NCI-H1436 treated with DMSO at 0.1 percent for 48 hours (cell line): ENCODE data around the gene RNF168.
"Not testable (repeated sequence)": the region's sequence is repeated elsewhere in the genome, so short reads cannot be mapped to it uniquely, and the experiment has no call there.

Experiments used
- DNase-seq: peaks from one replicate; lab custom pipeline; 2025; lab: John Stamatoyannopoulos, UW

RNF168 gene

DNA sequence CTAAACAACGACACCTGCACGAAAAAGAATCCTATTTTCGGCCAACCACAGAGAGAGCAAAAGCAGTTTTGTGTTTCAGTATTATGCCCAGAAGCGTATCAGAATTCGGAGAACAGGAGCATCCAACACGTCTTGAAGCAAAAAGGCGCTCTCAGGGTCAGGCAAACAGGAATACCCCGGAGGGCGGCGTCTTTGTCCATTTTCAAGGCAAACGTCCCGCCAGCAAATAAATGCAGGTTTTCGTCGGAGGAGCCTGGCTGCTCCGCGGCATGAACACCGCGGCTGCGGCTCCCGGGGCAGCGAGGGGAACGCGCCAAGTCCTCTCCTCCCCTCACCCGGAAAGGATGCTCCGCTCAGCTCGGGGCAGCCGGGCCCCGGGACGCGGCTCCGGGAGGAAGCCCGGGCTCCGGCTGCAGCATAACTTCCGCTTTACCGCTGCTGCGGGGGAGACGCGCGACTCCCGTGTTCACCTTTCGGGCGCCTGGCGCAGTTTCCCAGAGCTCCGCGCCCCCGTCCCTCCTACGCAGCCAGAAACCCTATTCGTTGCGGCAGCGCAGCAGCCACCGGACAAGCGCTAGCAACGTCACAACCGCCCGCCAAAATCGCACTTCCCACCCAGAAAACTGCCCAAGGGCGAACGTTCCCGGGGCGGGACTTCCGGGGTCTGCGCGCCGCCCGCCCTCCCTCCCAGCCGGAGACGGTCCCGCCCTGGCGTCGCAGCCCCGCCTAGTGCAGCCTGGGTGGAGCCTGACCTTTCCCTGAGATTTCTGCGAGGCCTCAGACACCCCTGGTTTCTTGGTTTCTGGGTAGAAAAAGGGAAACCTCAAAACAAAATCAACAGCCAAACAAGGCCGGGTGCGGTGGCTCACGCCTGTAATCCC is at the start of gene RNF168:
Gene RNF168 (minus strand): TSS at position 573 of the 881 bp plus-strand sequence. CDS start 595 bp downstream, outside the sequence.
- peak; percentile 88 for DNase-seq

GRCh38 chr3:196552253-196552652 is 48.7 kb upstream of the RNF168 start:
- no peak for DNase-seq

DNA sequence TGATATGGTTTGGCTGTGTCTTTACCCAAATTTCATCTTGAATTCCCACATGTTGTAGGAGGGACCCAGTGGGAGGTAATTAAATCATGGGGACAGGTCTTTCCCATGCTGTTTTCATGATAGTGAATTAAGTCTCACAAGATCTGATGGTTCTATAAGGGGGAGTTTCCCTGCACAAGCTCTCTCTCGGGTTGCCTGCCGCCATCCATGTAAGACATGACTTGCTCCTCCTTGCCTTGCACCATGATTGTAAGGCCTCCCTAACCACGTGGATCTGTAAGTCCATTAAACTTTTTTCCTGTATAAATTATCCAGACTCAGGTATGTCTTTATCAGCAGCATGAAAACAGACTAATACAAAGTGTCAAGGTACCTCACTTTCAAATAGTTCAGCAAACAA is 46.6 kb upstream of the RNF168 start:
- DNase-seq = not testable (repeated sequence)

DNA sequence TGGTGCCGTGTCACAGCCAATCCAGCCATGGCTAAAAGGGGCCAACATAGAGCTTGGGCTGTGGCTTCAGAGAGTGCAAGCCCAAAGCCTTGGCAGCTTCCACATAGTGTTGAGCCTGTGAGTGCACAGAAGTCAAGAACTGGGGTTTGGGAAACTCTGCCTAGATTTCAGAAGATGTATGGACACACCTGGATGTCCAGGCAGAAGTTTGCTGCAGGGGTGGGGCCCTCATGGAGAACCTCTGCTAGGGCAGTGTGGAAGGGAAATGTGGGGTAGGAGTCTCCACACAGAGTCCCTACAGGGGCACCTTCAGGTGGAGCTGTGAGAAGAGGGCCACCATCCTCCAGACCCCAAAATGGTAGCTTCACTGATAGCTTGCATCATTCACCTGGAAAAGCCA is 45.7 kb upstream of the RNF168 start:
- not testable (repeated sequence) for DNase-seq

GRCh38 chr3:196547067-196547466 is 43.5 kb upstream of the RNF168 start:
- DNase-seq = no peak

DNA sequence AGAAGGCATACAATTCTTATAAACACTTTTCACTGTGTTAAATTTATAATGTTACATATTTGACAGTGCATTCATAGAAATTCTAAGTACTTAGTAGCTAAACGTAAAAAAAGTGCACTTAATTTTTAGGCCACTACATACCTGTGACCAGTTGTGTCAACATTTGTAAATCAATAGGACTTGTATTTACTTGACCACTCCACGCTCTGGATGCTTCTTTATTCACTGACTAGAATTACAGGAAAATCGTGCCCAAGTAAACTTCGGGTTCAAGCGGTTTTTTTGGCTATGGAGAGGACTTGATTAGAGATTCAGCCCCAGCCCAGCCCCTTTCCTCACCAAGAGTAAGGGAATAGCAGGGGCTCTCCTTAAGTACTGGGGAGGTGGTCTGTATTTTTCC is 43.0 kb upstream of the RNF168 start:
- no peak for DNase-seq

DNA sequence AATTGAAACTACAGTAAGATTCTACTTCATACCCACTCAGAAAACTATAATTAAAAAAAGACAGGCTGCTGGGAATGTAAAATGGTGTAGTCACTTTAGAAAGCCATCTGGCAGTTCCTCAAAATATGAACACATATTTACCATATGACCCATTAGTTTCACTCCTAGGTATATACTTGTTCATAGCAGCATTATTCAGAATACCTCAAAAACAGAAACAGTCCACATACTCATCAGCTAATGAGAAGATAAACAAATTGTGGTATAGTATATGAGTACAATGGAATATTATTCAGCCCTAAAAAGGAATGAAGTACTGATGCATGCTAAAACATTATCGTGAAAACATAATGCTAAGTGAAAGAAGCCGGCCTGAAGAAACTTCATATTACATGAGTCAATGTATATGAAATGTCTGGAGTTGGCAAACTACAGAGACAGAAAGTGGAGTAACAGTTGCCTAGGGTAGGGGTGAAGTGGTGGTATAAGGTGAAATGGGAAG is 41.0 kb upstream of the RNF168 start:
- no peak for DNase-seq

DNA sequence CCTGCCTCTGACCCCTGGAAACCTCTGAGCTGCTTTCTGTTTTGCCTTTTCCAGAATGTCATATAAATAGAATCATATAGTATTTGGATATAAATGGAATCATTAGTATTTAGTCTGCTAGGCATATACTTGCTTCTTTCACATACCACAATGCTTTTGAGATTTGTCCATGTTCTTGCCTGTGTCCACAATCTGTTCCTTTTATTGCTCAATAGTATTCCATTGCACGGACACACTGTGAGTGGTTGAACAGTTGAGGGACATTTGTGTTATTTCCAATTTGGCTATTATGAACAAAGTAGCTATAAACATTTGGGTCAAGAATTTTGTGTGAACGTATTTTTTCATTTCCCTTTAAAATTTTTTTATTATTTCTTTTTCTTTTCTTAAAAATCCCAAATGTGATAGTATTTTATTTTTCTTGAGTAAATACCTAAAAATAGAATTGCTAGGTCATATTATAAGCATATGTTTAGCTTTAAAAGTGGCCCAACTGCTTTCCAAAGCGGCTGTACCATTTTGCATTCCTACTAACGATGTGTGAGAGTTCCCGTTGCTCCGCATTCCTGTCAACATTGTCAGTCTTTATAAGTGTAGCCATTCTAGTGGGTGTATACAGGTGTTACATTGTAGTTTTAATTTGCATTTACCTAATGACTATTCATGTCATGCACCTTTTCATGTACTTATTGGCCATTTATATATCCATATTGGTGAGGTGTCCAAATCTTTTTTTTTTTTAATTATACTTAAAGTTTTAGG is 38.3 kb upstream of the RNF168 start:
- no peak for DNase-seq

GRCh38 chr3:196537319-196537984 is 33.9 kb upstream of the RNF168 start:
- DNase-seq = no peak

DNA sequence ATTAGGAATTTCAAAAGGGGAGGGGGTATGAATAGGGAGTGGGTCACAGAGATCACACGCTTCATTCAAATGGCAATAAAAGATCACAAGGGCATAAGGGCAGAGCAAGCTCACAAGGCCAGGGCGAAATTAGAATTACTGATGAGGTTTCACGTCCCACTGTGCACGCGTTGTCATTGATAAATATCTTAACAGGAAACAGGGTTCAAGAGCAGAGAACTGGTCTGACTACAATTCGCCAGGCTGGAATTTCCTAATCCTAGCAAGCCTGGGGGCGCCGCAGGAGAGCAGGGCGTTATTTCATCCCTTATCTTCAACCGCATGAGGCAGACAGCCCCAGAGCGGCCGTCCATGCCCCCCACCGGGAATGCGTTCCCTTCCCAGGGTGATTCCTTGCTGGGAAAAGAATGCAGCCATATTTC is 29.7 kb upstream of the RNF168 start:
- DNase-seq = no peak

DNA sequence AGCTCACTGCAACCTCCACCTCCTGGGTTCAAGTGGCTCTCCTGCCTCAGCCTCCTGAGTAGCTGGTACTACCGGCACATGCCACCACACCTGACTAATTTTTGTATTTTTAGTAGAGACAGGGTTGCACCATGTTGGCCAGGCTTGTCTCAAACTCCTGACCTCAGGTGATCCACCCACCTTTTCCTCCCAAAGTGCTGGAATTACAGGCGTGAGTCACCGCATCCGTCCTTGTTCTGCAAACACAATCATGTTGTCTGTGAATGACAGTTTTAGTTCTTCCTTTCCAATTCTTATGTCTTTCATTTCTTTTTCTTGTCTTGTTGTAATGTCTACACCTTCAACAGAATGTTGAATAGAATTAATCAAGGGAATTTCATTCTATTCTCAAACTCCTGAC is 27.9 kb upstream of the RNF168 start:
- no peak for DNase-seq

DNA sequence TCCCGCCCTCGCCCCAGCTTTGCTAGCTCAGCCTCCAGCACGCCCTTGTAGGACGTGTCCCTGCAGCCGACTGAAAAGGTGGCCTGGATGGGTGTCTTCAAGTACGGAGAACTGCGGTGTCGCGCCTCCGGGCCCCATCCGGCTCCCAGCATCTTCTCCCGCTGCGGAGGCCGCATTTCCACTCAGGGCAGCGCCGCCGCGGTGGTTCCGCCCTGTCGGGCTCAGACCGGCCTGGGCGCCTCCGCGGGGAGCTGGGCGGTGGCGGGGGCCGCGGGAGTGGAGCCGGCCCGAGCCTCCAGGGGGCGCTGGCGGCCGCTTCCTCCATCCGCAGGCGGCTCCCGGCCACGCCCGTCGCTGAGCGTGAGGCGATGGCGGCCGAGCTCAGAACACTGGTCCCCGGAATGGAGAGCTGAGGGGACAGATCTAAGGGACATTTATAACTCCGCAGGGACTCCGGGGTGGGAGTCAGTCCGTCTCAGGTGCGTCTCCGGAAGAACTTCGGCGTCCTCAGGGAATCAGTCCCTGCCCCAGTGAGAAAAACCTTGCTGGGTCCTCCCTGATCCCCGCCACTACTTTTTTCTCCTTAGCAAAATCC is 25.2 kb upstream of the RNF168 start:
- no peak for DNase-seq

DNA sequence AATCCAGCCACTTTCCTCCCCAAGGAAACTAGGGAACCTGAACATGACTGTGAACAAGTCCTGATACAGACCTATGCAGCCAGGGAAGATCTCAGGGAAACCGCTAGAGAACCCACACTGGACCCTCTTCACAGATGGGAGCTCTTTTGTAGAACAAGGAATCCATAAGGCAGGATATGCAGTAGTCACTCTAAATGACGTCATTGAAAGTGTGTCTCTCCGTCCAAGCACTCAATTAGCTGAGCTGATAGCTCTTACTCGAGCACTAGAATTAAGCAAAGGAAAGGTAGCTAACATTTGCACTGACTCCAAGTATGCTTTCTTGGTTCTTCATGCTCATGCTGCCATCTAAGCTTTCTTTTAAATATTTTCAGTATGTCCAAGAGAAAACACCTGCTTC is 21.6 kb upstream of the RNF168 start:
- DNase-seq = no peak

DNA sequence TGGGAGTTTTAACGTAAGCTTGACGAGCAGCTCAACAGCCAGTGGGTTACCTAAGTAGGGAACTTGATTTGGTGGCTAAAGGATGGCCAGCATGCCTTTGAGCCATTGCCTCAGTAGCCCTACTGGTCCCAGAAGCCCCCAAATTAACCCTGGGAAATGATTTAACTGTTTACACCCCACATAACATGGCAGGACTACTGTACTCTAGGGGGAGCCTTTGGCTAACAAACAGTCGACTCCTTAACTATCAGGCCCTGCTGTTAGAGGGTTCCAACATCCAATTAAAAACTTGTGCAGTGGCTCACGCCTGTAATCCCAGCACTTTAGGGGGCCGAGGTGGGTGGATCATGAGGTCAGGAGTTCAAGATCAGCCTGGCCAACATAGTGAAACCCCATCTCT is 21.0 kb upstream of the RNF168 start:
- DNase-seq = no peak

GRCh38 chr3:196523841-196524240 is 20.3 kb upstream of the RNF168 start:
- DNase-seq = no peak

- not testable (repeated sequence) for DNase-seq
Measured at GRCh38 chr3:196521291-196521690, 17.7 kb upstream of the RNF168 start.

DNA sequence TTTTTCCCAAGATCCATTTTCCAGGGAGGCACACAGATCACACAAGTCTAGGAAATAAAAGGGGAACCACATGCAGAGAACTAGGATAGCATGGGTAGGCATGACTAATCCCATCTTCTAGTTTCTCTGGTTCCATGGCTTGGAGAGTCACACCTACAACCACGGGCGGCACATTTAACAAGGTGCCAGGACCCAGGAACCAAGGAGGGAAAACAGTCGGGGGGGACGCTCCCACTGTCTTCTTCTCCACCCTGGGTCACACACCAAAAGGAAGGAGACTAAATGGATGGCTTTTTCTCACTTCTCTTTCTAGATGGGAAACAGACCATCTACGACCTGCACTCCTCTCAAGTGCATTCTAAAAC is 16.1 kb upstream of the RNF168 start:
- DNase-seq = no peak

DNA sequence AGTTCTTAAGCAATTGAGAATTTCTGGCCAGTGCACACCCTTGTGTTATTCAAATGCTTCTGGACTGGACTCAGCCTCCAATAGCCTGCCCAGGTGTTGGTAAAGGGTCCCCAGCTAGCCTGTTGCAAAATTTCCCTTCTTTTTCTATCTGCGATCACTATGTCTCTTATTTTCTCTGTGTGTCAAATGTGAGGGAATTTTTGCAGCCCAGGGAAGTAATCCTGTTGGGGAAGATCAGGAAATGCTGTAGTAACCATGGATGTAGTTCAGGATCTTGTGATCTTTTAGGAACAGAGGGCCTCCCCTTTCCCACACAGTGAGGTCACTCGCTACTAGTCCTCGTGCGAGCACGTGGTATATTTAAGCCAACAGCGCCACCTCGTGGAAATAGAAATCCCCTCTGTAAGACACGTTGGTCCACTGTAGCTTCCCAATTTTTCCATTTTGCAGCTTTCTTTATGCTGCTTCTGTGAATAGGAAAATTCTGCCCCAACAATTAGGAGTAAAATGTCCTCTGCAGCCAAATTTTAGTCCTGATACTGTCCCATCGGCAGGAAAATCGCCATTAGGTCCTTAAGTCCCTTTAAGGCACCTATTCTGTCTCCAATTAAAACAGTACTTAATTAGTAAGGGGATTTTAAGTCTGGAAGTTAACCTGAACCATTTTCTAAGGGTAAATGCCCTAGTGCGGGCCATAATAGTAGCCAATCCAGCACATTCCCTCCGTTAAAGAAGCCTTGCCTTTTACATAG is 15.6 kb upstream of the RNF168 start:
- DNase-seq = no peak

- no peak for DNase-seq
Measured at GRCh38 chr3:196517919-196518318, 14.4 kb upstream of the RNF168 start.

DNA sequence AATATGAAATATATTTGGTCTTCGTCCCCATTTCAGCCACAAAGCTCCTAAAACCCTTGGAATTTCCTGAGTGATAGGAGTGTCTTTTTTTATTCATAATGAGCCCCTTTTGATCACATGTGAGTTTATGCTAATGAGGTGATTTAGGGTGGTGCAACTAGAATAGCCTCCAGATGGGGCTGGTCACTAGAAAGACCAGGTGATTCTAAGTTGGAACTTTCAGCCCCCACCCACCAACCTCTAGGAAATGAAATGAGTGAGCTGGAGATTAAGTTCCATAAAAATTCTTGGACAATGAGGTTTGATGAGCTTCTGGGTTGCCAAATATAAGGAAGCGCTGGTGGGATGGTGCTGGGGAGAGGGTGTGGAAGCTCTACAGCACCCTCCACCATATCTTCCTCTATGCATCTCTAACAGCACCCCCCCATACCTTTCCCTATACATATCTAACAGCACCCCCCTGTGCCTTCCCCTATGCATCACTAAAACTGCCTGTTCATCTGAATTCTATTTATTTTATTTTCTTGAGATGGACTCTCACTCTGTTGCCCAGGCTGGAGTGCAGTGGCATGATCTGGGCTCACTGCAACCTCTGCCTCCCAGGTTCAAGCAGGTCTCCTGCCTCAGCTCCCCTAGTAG is 13.7 kb upstream of the RNF168 start:
- DNase-seq = no peak
